ENCODE data around the gene GCM1.
"Not testable (repeated sequence)": the region's sequence is repeated elsewhere in the genome, so short reads cannot be mapped to it uniquely, and the experiment has no call there.

GCM1 gene, protein sequence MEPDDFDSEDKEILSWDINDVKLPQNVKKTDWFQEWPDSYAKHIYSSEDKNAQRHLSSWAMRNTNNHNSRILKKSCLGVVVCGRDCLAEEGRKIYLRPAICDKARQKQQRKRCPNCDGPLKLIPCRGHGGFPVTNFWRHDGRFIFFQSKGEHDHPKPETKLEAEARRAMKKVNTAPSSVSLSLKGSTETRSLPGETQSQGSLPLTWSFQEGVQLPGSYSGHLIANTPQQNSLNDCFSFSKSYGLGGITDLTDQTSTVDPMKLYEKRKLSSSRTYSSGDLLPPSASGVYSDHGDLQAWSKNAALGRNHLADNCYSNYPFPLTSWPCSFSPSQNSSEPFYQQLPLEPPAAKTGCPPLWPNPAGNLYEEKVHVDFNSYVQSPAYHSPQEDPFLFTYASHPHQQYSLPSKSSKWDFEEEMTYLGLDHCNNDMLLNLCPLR

DNA sequence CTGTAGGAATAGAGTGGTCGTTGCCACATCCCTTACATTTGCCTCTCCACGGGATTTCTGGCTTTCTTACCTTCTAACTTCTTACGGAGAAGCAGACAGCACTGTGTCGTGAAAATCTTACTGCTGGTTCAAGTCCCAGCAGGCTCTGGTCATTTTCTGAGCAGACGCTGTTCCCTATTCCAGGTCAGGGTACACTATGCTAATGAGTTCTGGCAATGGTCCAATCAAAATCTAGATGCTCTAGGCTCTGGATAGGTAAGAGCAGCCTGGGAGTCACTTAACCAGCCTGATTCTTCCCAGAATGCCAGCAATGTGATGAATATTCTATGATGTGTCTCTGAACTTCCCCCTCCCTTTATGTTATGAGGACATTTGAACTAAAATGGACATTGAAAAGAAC, at the start of gene GCM1:
Gene GCM1 (minus strand): TSS at position 158 of the 400 bp plus-strand sequence. CDS start 3,209 bp downstream, outside the sequence.
- no peak for DNase-seq

DNA sequence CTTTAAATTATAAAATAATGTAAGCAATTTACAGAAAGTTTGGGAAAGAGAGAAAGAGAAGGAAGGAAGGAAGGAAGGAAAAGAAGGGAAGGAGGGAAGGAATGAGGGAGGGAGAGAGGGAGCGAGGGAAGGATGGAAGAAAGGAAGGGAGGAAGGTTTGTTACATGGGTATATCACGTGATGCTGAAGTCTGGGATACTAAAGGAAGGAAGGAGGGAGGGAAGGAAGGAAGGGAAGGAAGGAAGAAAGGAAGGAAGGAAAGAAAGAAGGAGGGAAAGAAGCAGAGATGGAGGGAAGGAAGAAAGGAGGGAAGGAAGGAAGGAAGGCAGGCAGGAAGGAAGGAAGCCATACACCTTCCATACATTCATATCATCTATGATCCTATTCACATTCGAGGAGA, 48.9 kb upstream of the GCM1 start:
- DNase-seq = no peak

DNA sequence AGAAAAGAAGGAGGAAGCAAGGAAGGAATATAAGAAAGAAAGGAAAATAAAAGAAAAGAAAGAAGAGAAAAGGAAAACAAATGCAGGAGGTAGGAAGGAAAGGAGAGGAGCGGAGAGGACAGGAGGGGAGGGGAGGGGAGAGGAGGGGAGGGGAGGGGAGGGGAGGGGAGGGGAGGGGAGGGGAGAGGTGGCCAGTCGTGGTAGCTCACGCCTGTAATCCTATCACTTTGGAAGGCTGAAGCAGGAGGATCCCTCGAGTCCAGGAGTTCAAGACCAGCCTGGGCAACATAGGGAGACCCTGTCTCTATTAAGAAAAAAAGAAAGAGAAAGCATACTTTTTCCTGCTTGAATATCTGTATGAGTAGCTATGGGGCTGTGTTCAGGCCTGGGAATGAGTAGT, 46.4 kb upstream of the GCM1 start:
- no peak for DNase-seq

DNA sequence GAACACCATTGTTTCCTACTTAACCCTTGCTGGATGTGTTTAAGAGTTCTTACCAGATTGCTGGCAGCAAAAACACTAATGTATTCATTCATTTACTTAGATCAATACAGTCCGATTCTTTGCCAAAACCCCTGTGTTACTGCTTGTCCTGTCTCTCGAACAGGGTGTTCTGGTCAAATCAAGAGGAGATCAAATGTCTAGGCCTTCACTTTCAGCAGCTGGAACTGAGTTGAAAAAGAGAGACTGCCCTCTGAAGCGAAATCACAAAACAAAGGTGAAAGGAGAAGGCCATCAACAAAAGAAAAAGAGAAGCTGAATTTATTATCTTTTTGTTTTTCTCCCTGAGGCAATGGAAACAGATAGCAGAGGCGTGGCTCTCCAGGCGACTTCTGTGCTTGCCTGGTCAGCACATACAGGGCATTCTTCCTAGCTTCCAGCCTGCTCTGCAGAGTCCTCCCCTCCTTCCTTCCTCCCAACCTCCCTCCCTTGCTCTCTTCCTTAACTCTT, 44.1 kb upstream of the GCM1 start:
- DNase-seq = peak; percentile 73

DNA sequence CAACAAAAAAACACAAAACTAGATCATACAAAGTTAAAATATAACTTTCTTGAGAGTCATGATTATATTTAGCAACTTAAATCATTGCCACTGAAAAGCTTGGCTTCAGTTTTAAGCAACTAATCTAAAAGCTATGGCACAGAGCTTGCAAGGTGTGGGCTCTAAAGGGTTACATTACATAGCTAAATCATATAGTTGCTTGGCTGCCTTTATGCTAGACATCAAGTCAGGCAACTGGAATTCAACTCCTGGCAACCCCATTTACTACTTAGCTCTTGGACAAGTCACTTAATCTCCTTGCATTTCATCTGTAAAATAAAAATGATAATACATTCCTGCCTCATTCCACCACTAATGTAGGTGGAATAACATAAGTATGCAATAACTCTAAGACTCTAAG, 40.9 kb upstream of the GCM1 start:
- no peak for DNase-seq

DNA sequence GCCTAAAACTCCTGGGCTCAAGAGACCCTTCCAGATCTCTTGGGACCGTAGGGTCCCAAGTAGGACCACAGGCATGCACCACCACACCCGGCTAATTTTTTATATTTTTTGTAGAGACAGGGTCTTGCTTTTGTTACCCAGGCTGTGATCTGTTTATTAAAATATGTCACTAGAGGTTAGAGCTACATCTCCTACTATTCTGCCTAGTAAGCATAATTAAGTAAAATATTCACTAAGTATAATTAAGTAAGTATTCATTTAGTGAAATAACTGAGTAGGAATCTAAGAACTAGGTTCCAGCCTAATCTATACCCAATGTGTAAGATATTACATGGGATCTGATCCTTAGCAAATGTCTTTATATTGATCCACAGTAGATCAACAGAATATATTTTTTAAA, 40.2 kb upstream of the GCM1 start:
- no peak for DNase-seq

DNA sequence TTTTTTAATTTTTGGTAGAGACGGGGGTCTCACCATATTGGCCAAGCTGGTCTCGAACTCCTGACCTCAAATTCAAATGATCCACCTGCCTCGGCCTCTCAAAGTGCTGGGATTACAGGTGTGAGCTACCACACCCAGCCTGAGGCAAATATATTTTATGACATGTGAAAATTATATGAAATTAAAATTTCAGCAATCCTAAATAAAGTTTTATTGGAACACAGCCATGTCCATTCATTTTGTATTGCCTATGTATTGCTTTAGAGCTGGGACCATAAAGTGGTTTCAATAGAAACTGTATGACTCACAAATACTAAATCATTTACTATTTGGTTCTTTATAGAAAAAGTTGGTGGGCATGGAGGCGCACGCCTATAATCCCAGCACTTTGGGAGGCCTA, 32.0 kb upstream of the GCM1 start:
- no peak for DNase-seq

DNA sequence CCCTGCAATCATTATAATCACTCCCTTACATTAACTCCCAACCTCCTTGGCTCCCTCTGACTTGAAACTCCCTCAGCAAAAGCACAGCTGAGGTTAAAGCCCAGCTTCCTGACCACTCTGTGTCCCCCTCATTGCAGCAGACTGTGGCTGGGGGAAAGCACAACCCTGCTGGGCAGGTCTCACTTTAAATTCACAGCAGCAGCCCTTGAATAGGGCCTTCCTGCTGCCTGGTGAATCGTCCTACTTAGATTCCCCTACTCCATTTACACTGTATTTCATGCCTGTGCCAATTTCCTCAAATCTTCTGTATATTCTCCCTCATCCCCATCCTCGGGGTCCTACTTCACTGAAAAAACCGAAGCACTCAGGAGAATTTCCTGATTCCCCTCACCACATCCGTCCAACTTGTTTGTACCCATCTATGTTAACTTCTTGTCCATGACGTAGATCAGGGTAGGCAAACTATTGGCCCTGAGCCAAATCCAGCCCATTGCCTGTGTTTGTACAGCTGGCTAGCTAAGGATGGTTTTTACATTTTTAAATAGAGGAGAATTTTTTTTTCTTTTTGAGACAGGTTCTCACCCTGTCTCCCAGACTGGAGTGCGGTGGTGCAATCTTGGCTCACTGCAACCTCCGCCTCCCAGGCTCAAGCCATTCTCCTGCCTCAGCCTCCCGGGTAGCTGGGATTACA, 31.5 kb upstream of the GCM1 start:
- DNase-seq = peak; percentile 93

DNA sequence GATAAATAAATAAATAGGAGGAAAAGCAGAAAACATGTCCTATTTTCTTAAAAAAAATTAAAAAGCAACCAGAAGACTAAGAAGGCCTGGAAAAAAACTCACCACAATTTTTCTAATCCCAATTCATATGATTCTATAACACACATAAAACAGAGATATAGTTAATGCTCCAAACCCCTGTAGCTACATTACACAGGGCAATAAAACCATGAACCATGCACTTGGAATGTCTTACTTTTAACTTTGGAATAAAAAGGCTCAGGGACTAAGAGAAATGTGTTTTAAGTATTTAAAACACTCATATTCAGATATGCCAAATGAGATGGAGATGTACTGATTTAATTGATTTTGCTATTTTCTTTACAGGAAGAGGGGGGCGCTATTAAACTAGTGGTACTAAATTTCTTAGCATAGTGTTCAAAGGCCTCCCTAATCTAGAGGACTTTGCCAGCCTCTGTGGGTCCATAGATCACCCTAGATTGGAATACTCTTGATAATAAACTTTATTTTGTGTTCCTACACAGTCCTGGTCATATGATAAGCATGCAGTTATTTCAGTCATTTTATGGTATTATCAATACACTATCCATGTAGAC, 30.3 kb upstream of the GCM1 start:
- no peak for DNase-seq

DNA sequence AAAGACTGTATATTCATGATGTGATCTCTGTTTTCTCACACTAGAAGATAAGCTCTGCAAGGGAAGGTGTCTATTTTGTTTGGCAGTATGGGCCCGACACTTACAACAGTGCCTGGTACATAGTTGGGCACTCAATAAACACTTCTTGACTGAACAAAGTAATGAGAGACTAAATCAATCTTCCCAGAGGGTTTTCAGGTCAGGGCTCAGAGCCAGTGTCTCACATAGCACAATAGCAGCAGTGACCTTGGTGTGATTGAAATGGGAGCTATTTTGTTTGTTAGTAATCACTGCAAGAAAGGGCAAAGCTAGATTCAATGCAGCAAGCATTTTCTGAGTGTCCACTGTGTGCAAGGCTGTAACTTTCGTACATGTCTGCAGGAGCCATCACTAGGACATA, 26.4 kb upstream of the GCM1 start:
- DNase-seq = no peak

DNA sequence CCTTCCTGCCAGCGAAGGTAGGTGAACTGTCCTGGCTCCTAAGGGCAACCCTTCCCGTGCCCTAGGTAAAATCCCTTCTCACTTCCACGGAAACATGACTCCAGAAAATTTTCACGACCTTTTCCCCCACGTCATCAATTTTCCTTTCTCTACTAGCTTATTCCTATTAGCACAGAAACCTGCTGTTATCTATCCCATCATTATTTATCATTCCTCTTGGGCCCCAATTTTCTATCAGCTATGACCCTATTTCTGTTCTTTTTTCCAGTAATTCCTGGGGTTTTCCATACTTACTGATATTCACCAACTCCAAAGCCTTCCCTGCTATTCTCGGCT, 23.8 kb upstream of the GCM1 start:
- DNase-seq = no peak

DNA sequence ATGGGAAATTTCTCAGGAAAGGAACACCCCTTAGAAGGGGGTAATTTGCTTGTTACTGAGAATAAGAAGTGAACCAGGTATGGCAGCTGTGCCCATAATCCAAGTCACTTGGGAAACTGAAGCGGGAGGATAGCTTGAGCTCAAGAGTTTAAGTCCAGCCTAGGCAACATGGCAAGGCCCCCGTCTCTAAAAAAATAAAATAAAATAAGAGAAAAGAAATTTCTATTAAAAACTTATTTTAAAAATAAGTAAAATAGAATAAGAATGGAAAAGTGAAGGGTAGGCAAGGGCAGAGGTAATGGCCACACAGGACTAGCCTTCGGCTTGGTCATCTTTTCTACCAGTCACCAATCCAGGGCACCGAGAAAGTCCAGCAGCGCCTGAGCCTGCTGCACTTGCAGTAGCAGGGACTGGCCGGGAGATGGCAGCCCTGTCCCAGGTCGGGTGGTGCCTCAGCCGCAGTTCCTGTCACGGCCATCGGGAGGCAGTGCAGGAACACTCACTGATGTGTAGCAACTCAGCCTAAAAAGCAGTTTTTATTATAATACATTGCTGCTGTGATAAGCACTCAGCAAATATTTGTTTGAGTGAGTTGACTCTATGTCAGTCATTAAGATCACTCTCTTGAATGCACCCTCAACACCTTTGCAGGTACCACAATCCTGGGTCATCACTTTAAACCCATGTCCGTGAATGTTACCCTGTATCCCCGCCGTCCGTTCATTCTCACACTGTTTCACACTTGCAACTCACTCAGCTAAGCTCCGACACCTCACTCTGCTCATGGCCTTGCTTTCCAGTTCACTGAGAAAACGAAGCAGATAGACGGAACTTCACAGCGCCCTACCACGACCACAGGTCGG, 23.2 kb upstream of the GCM1 start:
- peak; percentile 53 for DNase-seq

DNA sequence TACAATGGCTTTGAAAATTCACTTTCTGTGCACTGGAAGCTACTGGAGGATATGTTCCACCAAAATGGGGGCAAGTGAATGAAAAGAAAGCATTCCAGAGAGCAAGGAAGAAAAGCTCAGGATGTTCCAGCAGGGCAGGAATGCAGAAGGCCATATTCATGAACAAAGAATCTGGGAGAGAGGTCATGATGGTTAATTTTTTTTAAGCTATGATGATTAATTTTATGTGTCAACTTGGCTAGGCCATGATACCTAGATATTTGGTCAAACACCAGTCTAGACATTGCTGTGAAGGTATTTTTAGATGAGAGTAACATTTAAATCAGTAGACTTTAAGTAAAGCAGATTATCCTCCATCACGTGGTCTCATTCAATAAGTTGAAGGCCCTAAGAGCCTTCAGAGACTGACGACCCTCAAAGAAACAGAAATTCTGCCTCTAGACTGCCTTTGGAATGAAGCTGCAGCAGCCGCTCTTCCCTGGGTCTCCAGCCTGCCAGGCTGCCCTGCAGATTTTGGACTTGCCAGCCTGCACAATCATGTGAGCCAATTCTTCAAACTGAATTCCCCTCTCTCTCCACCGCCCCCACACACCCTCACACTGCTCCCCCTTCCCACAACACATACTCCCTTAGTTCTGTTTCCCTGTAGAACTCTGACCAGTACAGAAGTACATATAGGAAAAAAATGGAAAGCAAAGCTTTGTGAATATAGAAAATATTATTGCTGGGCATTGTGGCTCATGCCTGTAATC, 20.1 kb upstream of the GCM1 start:
- DNase-seq = no peak

DNA sequence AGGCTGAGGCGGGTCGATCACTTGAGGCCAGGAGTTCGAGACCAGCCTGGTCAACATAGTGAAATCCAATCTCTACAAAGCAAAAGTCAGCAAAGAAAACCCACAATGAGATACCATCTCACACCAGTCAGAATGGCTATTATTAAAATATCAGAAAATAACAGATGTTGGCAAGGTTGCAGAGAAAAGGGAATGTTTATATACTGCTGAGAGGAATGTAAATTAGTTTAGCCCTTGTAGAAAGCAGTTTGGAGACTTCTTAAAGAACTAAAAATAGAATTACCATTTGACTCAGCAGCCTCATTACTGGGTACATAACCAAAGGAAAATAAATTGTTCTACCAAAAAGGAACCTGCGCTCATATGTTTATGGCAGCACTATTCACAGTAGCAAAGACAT, 16.7 kb upstream of the GCM1 start:
- no peak for DNase-seq

DNA sequence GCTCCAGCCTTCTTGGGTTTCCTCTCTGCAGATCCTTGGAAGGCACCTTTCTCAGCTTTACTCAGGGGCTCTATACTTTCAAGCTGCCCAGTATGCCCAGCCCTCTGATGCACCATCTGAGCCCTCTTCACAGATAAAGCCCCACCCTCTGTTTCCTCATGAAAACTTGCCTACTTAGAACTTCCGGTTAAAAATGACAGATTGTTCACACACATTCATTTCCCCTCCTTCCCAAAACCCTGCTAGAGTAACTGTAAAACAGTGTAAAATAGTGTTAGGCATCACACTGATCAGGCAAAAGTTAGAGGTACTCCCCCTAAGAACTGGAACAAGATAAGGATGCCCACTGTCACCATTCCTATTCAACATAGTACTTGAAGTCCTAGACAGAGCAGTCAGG, 14.0 kb upstream of the GCM1 start:
- DNase-seq = no peak

DNA sequence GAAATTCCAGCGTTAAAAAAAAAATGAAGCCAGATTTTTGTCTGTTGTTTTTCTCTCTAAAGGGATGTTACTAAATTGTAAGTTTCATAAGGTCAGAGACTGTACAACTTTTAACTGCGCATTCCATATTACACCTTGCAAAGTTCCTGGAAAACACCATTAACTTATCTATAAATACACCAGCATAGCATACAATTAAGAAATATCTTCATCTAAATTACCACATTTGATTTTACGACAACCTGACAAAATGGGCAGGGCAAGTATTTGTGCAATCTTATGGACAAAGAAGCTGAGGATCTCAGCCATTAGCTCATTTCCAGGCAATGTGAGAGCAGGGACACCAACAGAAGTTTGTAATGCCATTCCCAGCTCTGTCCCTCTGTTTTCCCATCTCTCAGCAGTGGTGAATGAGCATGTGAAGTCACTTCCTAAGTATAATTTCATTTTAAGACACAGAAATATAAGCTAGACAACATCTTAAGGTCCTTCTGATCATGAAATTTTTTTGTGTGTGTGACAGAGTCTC, 12.9 kb upstream of the GCM1 start:
- DNase-seq = no peak

DNA sequence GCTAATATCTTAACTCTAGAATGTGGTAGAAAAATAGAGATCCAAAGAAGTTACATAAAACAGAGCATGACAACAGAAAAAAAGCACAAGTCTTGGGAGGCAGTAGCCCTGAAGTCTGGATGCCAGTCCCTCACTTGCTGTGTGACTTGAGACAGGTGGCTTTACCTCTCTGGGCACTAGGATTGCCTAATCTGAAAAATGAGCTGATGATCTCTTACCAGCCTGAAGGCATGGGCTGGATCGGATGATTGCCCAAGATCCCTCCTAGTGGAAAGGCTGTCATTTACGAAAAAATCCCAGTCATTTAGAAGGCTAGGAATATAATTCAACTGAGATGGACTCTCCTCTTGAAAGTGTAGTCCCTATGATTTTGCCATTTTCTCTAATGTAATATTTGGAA, 10.9 kb upstream of the GCM1 start:
- no peak for DNase-seq

DNA sequence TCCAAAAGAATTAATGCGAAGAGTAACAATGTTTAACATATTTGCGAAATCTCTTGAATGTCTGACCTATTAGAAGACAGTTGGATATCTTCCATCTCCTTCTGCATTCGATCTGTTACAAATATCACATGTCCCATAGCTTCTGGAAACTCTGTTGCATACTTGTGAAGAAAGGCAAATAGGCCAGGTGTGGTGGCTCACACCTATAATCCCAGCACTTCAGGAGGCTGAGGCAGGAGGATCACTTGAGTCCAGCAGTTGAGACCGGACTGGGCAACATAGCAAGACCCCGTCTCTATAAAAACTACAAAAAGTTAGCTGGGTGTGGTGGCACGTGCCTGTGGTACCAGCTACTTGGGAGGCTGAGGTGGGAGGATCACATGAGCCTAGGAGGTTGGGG, 9.4 kb upstream of the GCM1 start:
- DNase-seq = not testable (repeated sequence)

DNA sequence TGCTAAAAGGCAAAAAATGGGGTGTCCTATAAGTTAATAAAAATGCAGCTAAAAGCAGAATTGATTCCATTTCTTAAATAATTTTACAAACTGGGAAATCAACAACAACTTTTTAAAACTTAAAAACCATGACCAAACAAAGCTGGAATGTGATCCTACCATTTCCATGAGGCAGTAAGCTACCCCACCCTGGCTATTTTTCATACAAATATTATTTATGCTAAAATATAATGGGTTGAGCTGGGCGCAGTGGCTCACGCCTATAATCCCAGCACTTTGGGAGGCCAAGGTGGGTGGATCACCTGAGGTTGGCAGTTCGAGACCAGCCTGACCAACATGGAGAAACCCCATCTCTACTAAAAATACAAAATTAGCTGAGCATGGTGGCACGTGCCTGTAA, 6.6 kb upstream of the GCM1 start:
- DNase-seq = not testable (repeated sequence)

DNA sequence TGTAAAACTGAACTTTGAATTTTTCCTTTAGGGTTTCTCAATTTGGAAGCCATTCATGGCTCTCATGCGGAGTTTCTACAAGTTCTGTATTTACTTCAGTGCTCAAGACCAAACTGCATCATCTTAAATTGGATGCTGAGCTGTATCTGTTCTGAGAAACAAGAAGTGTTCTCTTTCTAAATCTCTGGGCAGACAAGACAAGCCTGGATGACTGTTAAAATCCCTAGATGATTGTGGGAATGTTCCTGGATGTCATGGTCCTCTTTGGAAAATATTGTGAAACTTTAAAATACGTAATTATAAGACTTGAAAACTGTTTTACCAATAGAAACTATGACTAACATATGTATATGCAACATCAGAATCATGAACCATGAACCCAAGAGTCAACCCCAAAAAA, 6.2 kb upstream of the GCM1 start:
- DNase-seq = no peak

DNA sequence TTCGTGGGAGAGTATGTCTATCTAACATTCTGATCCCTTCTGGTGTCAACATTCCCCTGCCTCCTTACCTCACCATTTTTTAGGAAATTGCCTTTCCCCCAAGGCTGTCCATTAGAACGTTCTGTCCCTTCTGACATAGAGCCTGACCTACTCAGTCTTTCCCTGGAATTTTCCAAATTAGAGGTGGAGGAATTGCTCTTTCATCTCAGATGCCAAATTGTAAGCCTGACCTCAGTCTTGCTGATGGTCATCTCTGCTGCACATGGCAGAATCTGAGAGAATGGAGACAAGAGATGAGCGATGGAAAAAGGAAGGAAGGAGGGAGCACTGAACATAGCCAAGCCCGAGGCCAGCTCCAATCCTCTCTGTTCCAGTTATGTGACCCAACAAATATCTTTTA, 5.4 kb upstream of the GCM1 start:
- no peak for DNase-seq

DNA sequence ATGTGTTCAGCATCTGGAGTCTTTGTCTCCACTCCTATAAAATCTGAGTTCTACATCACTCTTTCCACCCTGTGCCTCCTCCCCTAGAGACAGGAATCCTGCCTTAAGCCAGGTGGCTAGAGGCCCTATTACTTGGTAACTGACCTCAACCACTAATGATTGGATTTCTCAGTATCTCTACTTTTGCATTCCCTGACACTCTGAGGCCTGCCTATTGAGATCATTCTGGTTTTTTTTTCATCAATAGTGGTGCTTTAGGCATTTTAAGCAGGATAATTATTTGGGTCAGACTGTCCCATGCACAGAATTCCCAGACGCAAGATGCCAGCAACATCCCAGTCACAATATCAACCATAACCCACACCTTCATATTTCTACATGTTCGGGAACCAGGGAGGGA, 3.9 kb upstream of the GCM1 start:
- no peak for DNase-seq
